ENCODE results near the gene ERCC4. TPM values are rescaled to one million over a fixed set of nuclear protein-coding genes. Genes with fewer than 3 reads are reported as not detected.

The ERCC4 gene
- polyA plus RNA-seq, 1 of the 3 experiments (the other 2 are of a cell fraction) = 1.8 TPM

- TF ChIP-seq, protein P1, sequence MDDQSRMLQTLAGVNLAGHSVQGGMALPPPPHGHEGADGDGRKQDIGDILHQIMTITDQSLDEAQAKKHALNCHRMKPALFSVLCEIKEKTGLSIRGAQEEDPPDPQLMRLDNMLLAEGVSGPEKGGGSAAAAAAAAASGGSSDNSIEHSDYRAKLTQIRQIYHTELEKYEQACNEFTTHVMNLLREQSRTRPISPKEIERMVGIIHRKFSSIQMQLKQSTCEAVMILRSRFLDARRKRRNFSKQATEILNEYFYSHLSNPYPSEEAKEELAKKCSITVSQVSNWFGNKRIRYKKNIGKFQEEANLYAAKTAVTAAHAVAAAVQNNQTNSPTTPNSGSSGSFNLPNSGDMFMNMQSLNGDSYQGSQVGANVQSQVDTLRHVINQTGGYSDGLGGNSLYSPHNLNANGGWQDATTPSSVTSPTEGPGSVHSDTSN (IDR thresholded peaks at IDR 0.05) = no peak; the same call in none of the 2 replicates
- TF ChIP-seq RCOR1 (IDR thresholded peaks at IDR 0.05; ENCODE audit: low read length) (no peak), TCF12 (IDR thresholded peaks at IDR 0.05) (peak; percentile 40), YY1 (IDR thresholded peaks at IDR 0.05; ENCODE audit: low read depth) (no peak; the same call in 1 of the 2 replicates), TAF1 (IDR thresholded peaks at IDR 0.05; ENCODE audit: borderline replicate concordance, low read depth, low read length) (0 out of 2 replicates have a peak, but pooled peaks have one; percentile 15), GATA2 (CRISPR knock-in tag; IDR thresholded peaks at IDR 0.05) (no peak), MXI1 (IDR thresholded peaks at IDR 0.05; ENCODE audit: low read depth, low read length) (no peak), EZH2phosphoT487 (IDR thresholded peaks at IDR 0.05; ENCODE audit: borderline replicate concordance, low read depth) (no peak), SMC3 (IDR thresholded peaks at IDR 0.05; ENCODE audit: low read depth, low read length) (no peak), IRF3 (IDR thresholded peaks at IDR 0.05; ENCODE audit: low read depth, low read length) (no peak), RXRA (IDR thresholded peaks at IDR 0.05; ENCODE audit: borderline replicate concordance, low read depth) (peak; percentile 45; the same call in 1 of the 2 replicates), JUND (IDR thresholded peaks at IDR 0.05) (peak; percentile 66), MAX (IDR thresholded peaks at IDR 0.05; ENCODE audit: low read depth) (peak; percentile 40; the same call in 1 of the 2 replicates), FOXJ3 (CRISPR knock-in tag; IDR thresholded peaks at IDR 0.05) (no peak), EP300 (IDR thresholded peaks at IDR 0.05; ENCODE audit: borderline replicate concordance in 1 of 2, low read depth in 1 of 2, low read length in 1 of 2) (no peak), RAD21 (IDR thresholded peaks at IDR 0.05; ENCODE audit: low read length) (no peak), RFX5 (IDR thresholded peaks at IDR 0.05; ENCODE audit: low read length) (no peak)
- TF ChIP-seq, protein P2, sequence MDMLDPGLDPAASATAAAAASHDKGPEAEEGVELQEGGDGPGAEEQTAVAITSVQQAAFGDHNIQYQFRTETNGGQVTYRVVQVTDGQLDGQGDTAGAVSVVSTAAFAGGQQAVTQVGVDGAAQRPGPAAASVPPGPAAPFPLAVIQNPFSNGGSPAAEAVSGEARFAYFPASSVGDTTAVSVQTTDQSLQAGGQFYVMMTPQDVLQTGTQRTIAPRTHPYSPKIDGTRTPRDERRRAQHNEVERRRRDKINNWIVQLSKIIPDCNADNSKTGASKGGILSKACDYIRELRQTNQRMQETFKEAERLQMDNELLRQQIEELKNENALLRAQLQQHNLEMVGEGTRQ (IDR thresholded peaks at IDR 0.05; ENCODE audit: borderline replicate concordance, low read depth, low read length) = no peak
- TF ChIP-seq, protein P3, sequence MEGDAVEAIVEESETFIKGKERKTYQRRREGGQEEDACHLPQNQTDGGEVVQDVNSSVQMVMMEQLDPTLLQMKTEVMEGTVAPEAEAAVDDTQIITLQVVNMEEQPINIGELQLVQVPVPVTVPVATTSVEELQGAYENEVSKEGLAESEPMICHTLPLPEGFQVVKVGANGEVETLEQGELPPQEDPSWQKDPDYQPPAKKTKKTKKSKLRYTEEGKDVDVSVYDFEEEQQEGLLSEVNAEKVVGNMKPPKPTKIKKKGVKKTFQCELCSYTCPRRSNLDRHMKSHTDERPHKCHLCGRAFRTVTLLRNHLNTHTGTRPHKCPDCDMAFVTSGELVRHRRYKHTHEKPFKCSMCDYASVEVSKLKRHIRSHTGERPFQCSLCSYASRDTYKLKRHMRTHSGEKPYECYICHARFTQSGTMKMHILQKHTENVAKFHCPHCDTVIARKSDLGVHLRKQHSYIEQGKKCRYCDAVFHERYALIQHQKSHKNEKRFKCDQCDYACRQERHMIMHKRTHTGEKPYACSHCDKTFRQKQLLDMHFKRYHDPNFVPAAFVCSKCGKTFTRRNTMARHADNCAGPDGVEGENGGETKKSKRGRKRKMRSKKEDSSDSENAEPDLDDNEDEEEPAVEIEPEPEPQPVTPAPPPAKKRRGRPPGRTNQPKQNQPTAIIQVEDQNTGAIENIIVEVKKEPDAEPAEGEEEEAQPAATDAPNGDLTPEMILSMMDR (IDR thresholded peaks at IDR 0.05) = no peak
- TF ChIP-seq, protein P4, sequence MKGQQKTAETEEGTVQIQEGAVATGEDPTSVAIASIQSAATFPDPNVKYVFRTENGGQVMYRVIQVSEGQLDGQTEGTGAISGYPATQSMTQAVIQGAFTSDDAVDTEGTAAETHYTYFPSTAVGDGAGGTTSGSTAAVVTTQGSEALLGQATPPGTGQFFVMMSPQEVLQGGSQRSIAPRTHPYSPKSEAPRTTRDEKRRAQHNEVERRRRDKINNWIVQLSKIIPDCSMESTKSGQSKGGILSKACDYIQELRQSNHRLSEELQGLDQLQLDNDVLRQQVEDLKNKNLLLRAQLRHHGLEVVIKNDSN (IDR thresholded peaks at IDR 0.05; ENCODE audit: borderline replicate concordance, low read depth) = no peak
Observed at GRCh38 chr16:13957197-13958078, 37.5 kb downstream of the ERCC4 start (continued).

Measured in SK-N-SH (cell line).